ENCODE data around the gene B4GALNT4.
"Not testable (repeated sequence)": the region's sequence is repeated elsewhere in the genome, so short reads cannot be mapped to it uniquely, and the experiment has no call there.

The B4GALNT4 gene

DNA sequence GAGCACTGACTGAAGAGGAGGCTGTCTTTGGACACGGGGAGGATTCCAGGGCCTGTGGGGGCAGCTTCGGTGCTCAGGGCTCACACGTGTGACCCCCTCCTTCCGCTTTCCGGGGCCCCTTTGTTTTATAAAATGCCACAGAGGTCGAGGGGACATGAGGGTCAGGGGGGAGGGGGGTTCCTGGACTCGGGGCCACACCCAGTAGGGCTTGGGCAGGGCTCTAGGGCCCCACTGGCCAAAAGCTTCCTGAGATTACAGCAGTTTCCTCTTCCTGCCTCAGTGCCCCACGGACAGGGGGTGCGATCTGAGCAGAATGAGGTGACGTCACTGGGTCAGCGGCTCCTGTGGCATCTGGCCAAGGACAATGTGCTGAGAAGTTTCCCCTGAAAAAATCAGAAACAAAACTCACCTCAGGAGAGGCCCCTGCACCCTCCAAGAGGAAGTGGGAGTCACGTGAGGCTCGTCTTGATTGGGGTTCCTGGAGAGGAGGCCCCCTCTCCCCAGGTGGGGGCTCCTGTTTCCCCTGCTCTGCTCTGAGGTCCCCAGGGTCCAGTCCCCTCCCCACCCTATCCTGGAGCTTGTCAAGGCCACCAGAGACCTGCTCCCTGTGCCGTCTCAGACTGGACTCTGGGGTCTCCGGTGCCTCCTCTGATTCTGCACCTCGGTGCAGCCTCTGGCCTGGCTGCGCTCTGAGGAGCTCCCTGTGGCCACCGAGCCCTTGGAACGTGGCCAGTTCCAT is 42.3 kb upstream of the B4GALNT4 start:
- TF ChIP-seq, protein P1, sequence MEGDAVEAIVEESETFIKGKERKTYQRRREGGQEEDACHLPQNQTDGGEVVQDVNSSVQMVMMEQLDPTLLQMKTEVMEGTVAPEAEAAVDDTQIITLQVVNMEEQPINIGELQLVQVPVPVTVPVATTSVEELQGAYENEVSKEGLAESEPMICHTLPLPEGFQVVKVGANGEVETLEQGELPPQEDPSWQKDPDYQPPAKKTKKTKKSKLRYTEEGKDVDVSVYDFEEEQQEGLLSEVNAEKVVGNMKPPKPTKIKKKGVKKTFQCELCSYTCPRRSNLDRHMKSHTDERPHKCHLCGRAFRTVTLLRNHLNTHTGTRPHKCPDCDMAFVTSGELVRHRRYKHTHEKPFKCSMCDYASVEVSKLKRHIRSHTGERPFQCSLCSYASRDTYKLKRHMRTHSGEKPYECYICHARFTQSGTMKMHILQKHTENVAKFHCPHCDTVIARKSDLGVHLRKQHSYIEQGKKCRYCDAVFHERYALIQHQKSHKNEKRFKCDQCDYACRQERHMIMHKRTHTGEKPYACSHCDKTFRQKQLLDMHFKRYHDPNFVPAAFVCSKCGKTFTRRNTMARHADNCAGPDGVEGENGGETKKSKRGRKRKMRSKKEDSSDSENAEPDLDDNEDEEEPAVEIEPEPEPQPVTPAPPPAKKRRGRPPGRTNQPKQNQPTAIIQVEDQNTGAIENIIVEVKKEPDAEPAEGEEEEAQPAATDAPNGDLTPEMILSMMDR (IDR thresholded peaks at IDR 0.05; ENCODE audit: low read depth, low read length, missing control alignments) = no peak
- no peak overlapping the region for H3K4me3 ChIP-seq (replicated peaks; ENCODE audit: low read depth, low read length)
- DNase-seq (ENCODE audit: extremely low read depth, low read depth) = no peak

DNA sequence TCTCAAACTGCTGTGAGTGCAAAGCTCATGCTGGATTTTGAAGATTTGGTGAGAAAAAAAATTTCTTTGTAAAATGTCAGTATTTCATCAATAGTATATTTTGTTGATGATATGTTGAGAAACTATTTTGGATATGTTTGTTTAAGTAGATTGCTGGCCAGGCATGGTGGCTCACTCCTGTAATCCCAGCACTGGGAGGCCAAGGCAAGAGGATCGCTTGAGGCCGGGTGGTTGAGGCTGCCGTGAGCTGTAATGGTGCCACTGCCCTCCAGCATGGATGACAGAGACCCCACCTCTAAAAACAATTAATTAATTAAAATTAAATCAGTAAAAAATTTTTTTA is 41.7 kb upstream of the B4GALNT4 start:
- TF ChIP-seq, protein P1 (IDR thresholded peaks at IDR 0.05; ENCODE audit: low read depth, low read length, missing control alignments) = no peak
- no peak overlapping the region for H3K4me3 ChIP-seq (replicated peaks; ENCODE audit: low read depth, low read length)
- DNase-seq (ENCODE audit: extremely low read depth, low read depth) = no peak

DNA sequence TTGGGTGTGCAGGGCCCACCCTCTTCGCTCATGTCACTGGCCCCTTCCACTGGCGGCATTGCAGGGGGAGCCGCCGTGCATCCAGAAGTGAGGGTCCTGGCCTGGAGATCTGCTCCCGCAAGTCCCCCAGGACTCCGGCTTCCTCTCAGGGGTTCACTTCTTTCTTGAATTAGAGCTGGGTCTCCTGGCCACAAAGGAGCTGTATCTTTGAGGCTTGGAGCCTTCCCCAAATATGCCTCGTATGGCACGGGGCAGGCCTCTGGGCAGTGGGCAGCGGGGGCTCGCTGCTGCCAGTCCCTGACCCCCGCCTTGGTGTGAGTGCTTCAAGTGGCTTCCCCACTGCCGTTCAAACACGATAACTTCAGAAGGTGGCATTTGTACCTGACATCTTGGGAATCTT is 41.3 kb upstream of the B4GALNT4 start:
- no peak for DNase-seq (ENCODE audit: extremely low read depth, low read depth)
- TF ChIP-seq, protein P1 (IDR thresholded peaks at IDR 0.05; ENCODE audit: low read depth, low read length, missing control alignments) = no peak
- H3K4me3 ChIP-seq (replicated peaks; ENCODE audit: low read depth, low read length) = no peak overlapping the region

GRCh38 chr11:328516-329100 is 40.7 kb upstream of the B4GALNT4 start:
- not testable (repeated sequence) for H3K4me3 ChIP-seq (replicated peaks; ENCODE audit: low read depth, low read length); DNase-seq (ENCODE audit: extremely low read depth, low read depth)

GRCh38 chr11:329886-330253 is 39.4 kb upstream of the B4GALNT4 start:
- H3K4me3 ChIP-seq (replicated peaks; ENCODE audit: low read depth, low read length) = no peak overlapping the region
- TF ChIP-seq, protein P1 (IDR thresholded peaks at IDR 0.05; ENCODE audit: low read depth, low read length, missing control alignments) = no peak
- no peak for DNase-seq (ENCODE audit: extremely low read depth, low read depth)

GRCh38 chr11:330307-330693 is 39.0 kb upstream of the B4GALNT4 start:
- TF ChIP-seq, protein P1 (IDR thresholded peaks at IDR 0.05; ENCODE audit: low read depth, low read length, missing control alignments) = no peak
- H3K4me3 ChIP-seq (replicated peaks; ENCODE audit: low read depth, low read length) = no peak overlapping the region
- DNase-seq (ENCODE audit: extremely low read depth, low read depth) = no peak

GRCh38 chr11:330694-331357 is 38.5 kb upstream of the B4GALNT4 start:
- TF ChIP-seq, protein P1 (IDR thresholded peaks at IDR 0.05; ENCODE audit: low read depth, low read length, missing control alignments) = no peak
- DNase-seq (ENCODE audit: extremely low read depth, low read depth) = no peak
- no peak overlapping the region for H3K4me3 ChIP-seq (replicated peaks; ENCODE audit: low read depth, low read length)
